HepG2 (cell line): ENCODE data around the gene PRSS21. TPM values are rescaled to one million over a fixed set of nuclear protein-coding genes. Genes with fewer than 3 reads are reported as not detected.
A peak's percentile ranks its signal among the peaks of the same experiment; 100 is the strongest.

Experiments used
- CREB1 ChIP-seq, 2 experiments: fragments of 450-650 bp in 1 of 2; IDR thresholded peaks; 2 replicates each; pipeline ENCODE4 v1.6.1; 2016 to 2017; ENCODE audit warnings: control low read depth in 1 of 2, mild to moderate bottlenecking in 1 of 2, missing compliant biosample characterization in 1 of 2, missing genetic modification characterization in 1 of 2
- HOXA7 ChIP-seq: sonication (generic); formaldehyde crosslinking; IDR thresholded peaks from 2 replicates; pipeline ENCODE4 v1.8.1; 2022; ENCODE audit warnings: mild to moderate bottlenecking, missing genetic modification reagents, moderate library complexity
- MXD4 ChIP-seq: IDR thresholded peaks from 2 replicates; pipeline ENCODE4 v1.6.1; 2016; ENCODE audit warnings: mild to moderate bottlenecking, missing biosample characterization, missing genetic modification reagents
- NR2F6 ChIP-seq, 2 experiments: IDR thresholded peaks; 2 replicates each; pipeline ENCODE4 v1.6.1; 2016; ENCODE audit warnings: antibody characterized with exemption in 1 of 2, mild to moderate bottlenecking in 1 of 2
- REST ChIP-seq, 2 experiments: IDR thresholded peaks; 2 replicates each; pipeline ENCODE4 v1.6.1; 2011 to 2012; ENCODE audit warnings: low read length in 2 of 2, borderline replicate concordance in 1 of 2, low read depth in 1 of 2, mild to moderate bottlenecking in 1 of 2, moderate library complexity in 1 of 2
- SMARCC2 ChIP-seq: fragments of 450-650 bp; IDR thresholded peaks from 2 replicates; pipeline ENCODE4 v1.6.1; 2017; ENCODE audit warnings: antibody characterized with exemption, mild to moderate bottlenecking
- SOX6 ChIP-seq, 2 experiments: fragments of 450-650 bp in 1 of 2; sonication (generic) in 1 of 2; formaldehyde crosslinking in 1 of 2; IDR thresholded peaks; 2 replicates each; pipeline versions ENCODE4 v1.4.0 to v1.6.1; 2017 to 2020; ENCODE audit warnings: antibody characterized with exemption in 1 of 2, mild to moderate bottlenecking in 1 of 2, missing genetic modification reagents in 1 of 2
- TMF1 ChIP-seq: sonication (generic); formaldehyde crosslinking; IDR thresholded peaks from 2 replicates; pipeline ENCODE4 v1.8.1; 2022; ENCODE audit warnings: low read depth, missing genetic modification reagents
- TRIM24 ChIP-seq: sonication (generic); formaldehyde crosslinking; IDR thresholded peaks from 2 replicates; pipeline ENCODE4 v1.8.0; 2022; ENCODE audit warnings: mild to moderate bottlenecking, missing genetic modification reagents
- ZFP90 ChIP-seq: sonication (generic); formaldehyde crosslinking; IDR thresholded peaks from 2 replicates; pipeline ENCODE4 v1.8.0; 2022; ENCODE audit warnings: missing genetic modification reagents, mild to moderate bottlenecking, inconsistent platforms, borderline replicate concordance
- ZNF547 ChIP-seq: sonication (generic); formaldehyde crosslinking; IDR thresholded peaks from 2 replicates; pipeline ENCODE4 v1.5.1; 2020; ENCODE audit warnings: mild to moderate bottlenecking, missing genetic modification reagents
- ZNF549 ChIP-seq: sonication (generic); formaldehyde crosslinking; IDR thresholded peaks from 2 replicates; pipeline ENCODE4 v1.5.0; 2020; ENCODE audit warnings: missing genetic modification reagents
- ZNF550 ChIP-seq: sonication (generic); formaldehyde crosslinking; IDR thresholded peaks from 2 replicates; pipeline ENCODE4 v1.4.0; 2020; ENCODE audit warnings: mild to moderate bottlenecking, missing genetic modification reagents, borderline replicate concordance
- ZNF761 ChIP-seq: sonication (generic); formaldehyde crosslinking; conservative IDR thresholded peaks from 2 replicates; pipeline ENCODE4 v1.4.0; 2020; ENCODE audit warnings: mild to moderate bottlenecking, missing genetic modification reagents
- ZNF773 ChIP-seq: sonication (generic); formaldehyde crosslinking; IDR thresholded peaks from 2 replicates; pipeline ENCODE4 v1.4.0; 2020; ENCODE audit warnings: missing genetic modification reagents, borderline replicate concordance
- ZNF850 ChIP-seq: sonication (generic); formaldehyde crosslinking; conservative IDR thresholded peaks from 2 replicates; pipeline ENCODE4 v1.9.0; 2021; ENCODE audit warnings: mild to moderate bottlenecking, missing genetic modification reagents
- ZSCAN21 ChIP-seq: sonication (generic); formaldehyde crosslinking; IDR thresholded peaks from 2 replicates; pipeline ENCODE4 v1.8.0; 2022; ENCODE audit warnings: mild to moderate bottlenecking, missing genetic modification reagents, moderate library complexity, borderline replicate concordance
- ZSCAN9 ChIP-seq: IDR thresholded peaks from 2 replicates; pipeline ENCODE4 v1.6.1; 2016; ENCODE audit warnings: borderline replicate concordance
- polyA plus RNA-seq, 8 experiments: library from polyadenylated mRNA; depleted of rRNA in 3 of 8; stranded (reverse) in 7 of 8; unstranded in 1 of 8; fragments of >200 nt; fragmentation: Illumina TruSeq in 4 of 8; extraction: Trizol in 4 of 8; gene quantifications; 2 replicates each; pipeline versions ENCODE4 v1.2.1 to v1.2.3, GENCODE V29; 2011 to 2016; ENCODE audit warnings: low read depth in 4 of 8, missing spikeins in 1 of 8, mixed read lengths in 1 of 8; ENCODE audit not compliant: insufficient read depth in 1 of 8
- total RNA-seq, 5 experiments: library from RNA; depleted of rRNA; stranded (reverse); fragments of >200 nt; fragmentation: Illumina TruSeq; extraction: Trizol; gene quantifications; 2 replicates each; pipeline ENCODE4 v1.2.3, GENCODE V29; 2016; ENCODE audit warnings: low read depth in 1 of 5
- TF ChIP-seq, protein P1 (sequence below): sonication (generic); formaldehyde crosslinking; IDR thresholded peaks from 2 replicates; pipeline ENCODE4 v1.5.1; 2020; ENCODE audit warnings: missing genetic modification reagents, mild to moderate bottlenecking, borderline replicate concordance
- TF ChIP-seq, protein P2 (sequence below): sonication (generic); formaldehyde crosslinking; IDR thresholded peaks from 2 replicates; pipeline ENCODE4 v1.4.0; 2020; ENCODE audit warnings: missing genetic modification reagents
- TF ChIP-seq, protein P3 (sequence below): sonication (generic); formaldehyde crosslinking; IDR thresholded peaks from 2 replicates; pipeline ENCODE4 v1.5.0; 2020; ENCODE audit warnings: missing genetic modification reagents

The PRSS21 gene
- total and polyA plus RNA-seq, 2 of the 13 experiments (the other 11 are each of a cell fraction or from before 2014, with no cell fraction given), result not detected

GRCh38 chr16:2777231-2777902, 39.7 kb upstream of the PRSS21 start, which contains the start of gene ELOB (continued):
- TF ChIP-seq, protein P1, sequence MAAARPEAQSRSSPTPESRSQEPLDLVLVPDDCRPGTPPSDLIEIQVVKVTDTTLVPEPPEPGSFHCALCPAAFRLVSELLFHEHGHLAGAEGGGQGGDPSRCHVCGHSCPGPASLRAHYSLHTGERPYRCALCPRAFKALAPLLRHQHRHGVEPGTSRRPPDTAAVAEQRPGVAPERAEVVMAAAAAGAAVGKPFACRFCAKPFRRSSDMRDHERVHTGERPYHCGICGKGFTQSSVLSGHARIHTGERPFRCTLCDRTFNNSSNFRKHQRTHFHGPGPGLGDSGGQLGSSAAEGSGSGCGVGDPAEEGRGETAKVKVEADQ (CRISPR knock-in tag), result 0 out of 2 replicates have a peak, but pooled peaks have one; percentile 70
- peak; percentile 51; the same call in 1 of the 2 replicates for TF ChIP-seq ZNF547
- no peak for TF ChIP-seq TRIM24 (CRISPR knock-in tag)
- no peak for TF ChIP-seq CREB1 (IDR thresholded peaks at IDR 0.05)
- no peak for TF ChIP-seq CREB1 (CRISPR knock-in tag; IDR thresholded peaks at IDR 0.05)
- no peak for TF ChIP-seq NR2F6 (IDR thresholded peaks at IDR 0.05)
- no peak for TF ChIP-seq NR2F6 (CRISPR knock-in tag; IDR thresholded peaks at IDR 0.05)
- peak; percentile 67; the same call in 1 of the 2 replicates for TF ChIP-seq ZNF761
- TF ChIP-seq SMARCC2, result no peak
- no peak for TF ChIP-seq HOXA7 (CRISPR knock-in tag)
- TF ChIP-seq ZFP90 (CRISPR knock-in tag), result no peak
- no peak for TF ChIP-seq ZNF850
- peak in 1 of 2 experiments; percentile 47; a peak in 1 of 4 replicates for TF ChIP-seq REST (IDR thresholded peaks at IDR 0.05; ENCODE audit: borderline replicate concordance in 1 of 2, low read depth in 1 of 2, low read length in 2 of 2)
- TF ChIP-seq SOX6 (IDR thresholded peaks at IDR 0.05), result no peak
- TF ChIP-seq SOX6 (CRISPR knock-in tag; IDR thresholded peaks at IDR 0.05), result no peak
- TF ChIP-seq, protein P2, sequence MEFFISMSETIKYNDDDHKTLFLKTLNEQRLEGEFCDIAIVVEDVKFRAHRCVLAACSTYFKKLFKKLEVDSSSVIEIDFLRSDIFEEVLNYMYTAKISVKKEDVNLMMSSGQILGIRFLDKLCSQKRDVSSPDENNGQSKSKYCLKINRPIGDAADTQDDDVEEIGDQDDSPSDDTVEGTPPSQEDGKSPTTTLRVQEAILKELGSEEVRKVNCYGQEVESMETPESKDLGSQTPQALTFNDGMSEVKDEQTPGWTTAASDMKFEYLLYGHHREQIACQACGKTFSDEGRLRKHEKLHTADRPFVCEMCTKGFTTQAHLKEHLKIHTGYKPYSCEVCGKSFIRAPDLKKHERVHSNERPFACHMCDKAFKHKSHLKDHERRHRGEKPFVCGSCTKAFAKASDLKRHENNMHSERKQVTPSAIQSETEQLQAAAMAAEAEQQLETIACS (CRISPR knock-in tag), result no peak
- 0 out of 2 replicates have a peak, but pooled peaks have one; percentile 43 for TF ChIP-seq ZSCAN9 (CRISPR knock-in tag)
- peak; percentile 81; the same call in 1 of the 2 replicates for TF ChIP-seq ZNF773 (CRISPR knock-in tag)
- no peak for TF ChIP-seq TMF1 (CRISPR knock-in tag)
- TF ChIP-seq MXD4 (CRISPR knock-in tag), result peak; percentile 8; the same call in 1 of the 2 replicates
- no peak for TF ChIP-seq ZNF549 (CRISPR knock-in tag)
- no peak for TF ChIP-seq ZNF550 (CRISPR knock-in tag)
- TF ChIP-seq, protein P3, sequence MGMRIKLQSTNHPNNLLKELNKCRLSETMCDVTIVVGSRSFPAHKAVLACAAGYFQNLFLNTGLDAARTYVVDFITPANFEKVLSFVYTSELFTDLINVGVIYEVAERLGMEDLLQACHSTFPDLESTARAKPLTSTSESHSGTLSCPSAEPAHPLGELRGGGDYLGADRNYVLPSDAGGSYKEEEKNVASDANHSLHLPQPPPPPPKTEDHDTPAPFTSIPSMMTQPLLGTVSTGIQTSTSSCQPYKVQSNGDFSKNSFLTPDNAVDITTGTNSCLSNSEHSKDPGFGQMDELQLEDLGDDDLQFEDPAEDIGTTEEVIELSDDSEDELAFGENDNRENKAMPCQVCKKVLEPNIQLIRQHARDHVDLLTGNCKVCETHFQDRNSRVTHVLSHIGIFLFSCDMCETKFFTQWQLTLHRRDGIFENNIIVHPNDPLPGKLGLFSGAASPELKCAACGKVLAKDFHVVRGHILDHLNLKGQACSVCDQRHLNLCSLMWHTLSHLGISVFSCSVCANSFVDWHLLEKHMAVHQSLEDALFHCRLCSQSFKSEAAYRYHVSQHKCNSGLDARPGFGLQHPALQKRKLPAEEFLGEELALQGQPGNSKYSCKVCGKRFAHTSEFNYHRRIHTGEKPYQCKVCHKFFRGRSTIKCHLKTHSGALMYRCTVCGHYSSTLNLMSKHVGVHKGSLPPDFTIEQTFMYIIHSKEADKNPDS (CRISPR knock-in tag), result 0 out of 2 replicates have a peak, but pooled peaks have one; percentile 37
- no peak; the same call in 1 of the 2 replicates for TF ChIP-seq ZSCAN21 (CRISPR knock-in tag)
